Neuron (in vitro differentiated cells): ENCODE data around the gene PHKB.
"Not testable (repeated sequence)": the region's sequence is repeated elsewhere in the genome, so short reads cannot be mapped to it uniquely, and the experiment has no call there.

Source experiments
- H2AFZ ChIP-seq: one replicate; pipeline ENCODE4 v1.6.1; 2013; ENCODE audit warnings: low read depth, mild to moderate bottlenecking, inconsistent platforms, low read length, moderate library complexity
- H3K27me3 ChIP-seq: one replicate; pipeline ENCODE4 v1.6.1; 2013; ENCODE audit warnings: low read length; ENCODE audit not compliant: insufficient read depth
- H3K36me3 ChIP-seq: one replicate; pipeline ENCODE4 v1.6.1; 2013; ENCODE audit warnings: low read length; ENCODE audit not compliant: insufficient read depth
- H3K4me1 ChIP-seq: one replicate; pipeline ENCODE4 v1.6.1; 2013; ENCODE audit warnings: low read length; ENCODE audit not compliant: insufficient read depth
- H3K4me3 ChIP-seq: 2 replicates; pipeline ENCODE4 v1.5.1; 2013; ENCODE audit warnings: mild to moderate bottlenecking, low read length, moderate library complexity
- H3K9me3 ChIP-seq: one replicate; pipeline ENCODE4 v1.6.1; 2013; ENCODE audit warnings: low read length

PHKB gene

GRCh38 chr16:47538472-47538871, 77.3 kb downstream of the PHKB start:
- no peak overlapping the region for H2AFZ ChIP-seq
- H3K27me3 ChIP-seq, result no peaks in the 10 kb centered on the region
- H3K9me3 ChIP-seq, result no peaks in the 10 kb centered on the region
- no peaks in the 10 kb centered on the region for H3K36me3 ChIP-seq
- no peak overlapping the region for H3K4me3 ChIP-seq
- no peaks in the 10 kb centered on the region for H3K4me1 ChIP-seq

GRCh38 chr16:47539707-47540670, 78.9 kb downstream of the PHKB start:
- not testable (repeated sequence) for H3K27me3 ChIP-seq, H3K4me3 ChIP-seq, H3K36me3 ChIP-seq, H2AFZ ChIP-seq, H3K4me1 ChIP-seq, H3K9me3 ChIP-seq

GRCh38 chr16:47541135-47541534, 80.0 kb downstream of the PHKB start:
- H2AFZ ChIP-seq, H3K4me3 ChIP-seq, H3K9me3 ChIP-seq, H3K27me3 ChIP-seq, H3K36me3 ChIP-seq, H3K4me1 ChIP-seq: not testable (repeated sequence)

GRCh38 chr16:47544255-47544654, 83.1 kb downstream of the PHKB start:
- H3K4me3 ChIP-seq, H2AFZ ChIP-seq, H3K27me3 ChIP-seq, H3K4me1 ChIP-seq: not testable (repeated sequence)
- peaks cover 11% of the 10 kb centered on the region for H3K9me3 ChIP-seq
- H3K36me3 ChIP-seq, result peaks cover 17% of the 10 kb centered on the region

GRCh38 chr16:47551185-47551584, 90.1 kb downstream of the PHKB start:
- H2AFZ ChIP-seq, H3K27me3 ChIP-seq, H3K4me1 ChIP-seq, H3K4me3 ChIP-seq: not testable (repeated sequence)
- H3K36me3 ChIP-seq, result peaks cover 27% of the 10 kb centered on the region
- H3K9me3 ChIP-seq, result peaks cover 25% of the 10 kb centered on the region

GRCh38 chr16:47551767-47552166, 90.6 kb downstream of the PHKB start:
- not testable (repeated sequence) for H3K4me1 ChIP-seq, H2AFZ ChIP-seq, H3K27me3 ChIP-seq

GRCh38 chr16:47553853-47554564, 92.9 kb downstream of the PHKB start:
- peaks cover 10% of the 10 kb centered on the region for H3K36me3 ChIP-seq
- H2AFZ ChIP-seq, result no peak overlapping the region
- no peaks in the 10 kb centered on the region for H3K4me1 ChIP-seq
- H3K9me3 ChIP-seq, result peaks cover 14% of the 10 kb centered on the region
- H3K27me3 ChIP-seq, result no peaks in the 10 kb centered on the region
- H3K4me3 ChIP-seq, result no peak overlapping the region

More at GRCh38 chr16:47551767-47552166, 90.6 kb downstream of the PHKB start:
- not testable (repeated sequence) for H3K4me3 ChIP-seq
- Histone ChIP-seq H3K9me3 (peaks cover 19% of the 10 kb centered on the region), H3K36me3 (peaks cover 24% of the 10 kb centered on the region)

GRCh38 chr16:47554587-47554986, 93.5 kb downstream of the PHKB start:
- not testable (repeated sequence) for H3K4me1 ChIP-seq, H2AFZ ChIP-seq, H3K4me3 ChIP-seq, H3K27me3 ChIP-seq
- peaks cover 14% of the 10 kb centered on the region for H3K9me3 ChIP-seq
- peaks cover 10% of the 10 kb centered on the region for H3K36me3 ChIP-seq

- H3K36me3 ChIP-seq, result no peaks in the 10 kb centered on the region
- H3K27me3 ChIP-seq, result no peaks in the 10 kb centered on the region
- no peak overlapping the region for H3K4me3 ChIP-seq
- no peaks in the 10 kb centered on the region for H3K4me1 ChIP-seq
- peaks cover 7% of the 10 kb centered on the region for H3K9me3 ChIP-seq
- H2AFZ ChIP-seq, result no peak overlapping the region
Measured at GRCh38 chr16:47561286-47561685, 100.2 kb downstream of the PHKB start.

GRCh38 chr16:47562366-47562765, 101.2 kb downstream of the PHKB start:
- H3K27me3 ChIP-seq, result no peaks in the 10 kb centered on the region
- peaks cover 7% of the 10 kb centered on the region for H3K9me3 ChIP-seq
- no peaks in the 10 kb centered on the region for H3K4me1 ChIP-seq
- no peak overlapping the region for H3K4me3 ChIP-seq
- no peak overlapping the region for H2AFZ ChIP-seq
- H3K36me3 ChIP-seq, result no peaks in the 10 kb centered on the region

GRCh38 chr16:47565454-47565853, 104.3 kb downstream of the PHKB start:
- peaks cover 4% of the 10 kb centered on the region for H3K9me3 ChIP-seq
- H3K4me3 ChIP-seq, result no peak overlapping the region
- no peaks in the 10 kb centered on the region for H3K4me1 ChIP-seq
- H3K36me3 ChIP-seq, result no peaks in the 10 kb centered on the region
- no peak overlapping the region for H2AFZ ChIP-seq
- no peaks in the 10 kb centered on the region for H3K27me3 ChIP-seq

- H3K36me3 ChIP-seq, result no peaks in the 10 kb centered on the region
- H3K27me3 ChIP-seq, result no peaks in the 10 kb centered on the region
- H3K4me3 ChIP-seq, result no peak overlapping the region
- peaks cover 7% of the 10 kb centered on the region for H3K9me3 ChIP-seq
- no peaks in the 10 kb centered on the region for H3K4me1 ChIP-seq
- H2AFZ ChIP-seq, result no peak overlapping the region
Measured at GRCh38 chr16:47567321-47567720, 106.2 kb downstream of the PHKB start.

GRCh38 chr16:47568351-47568750, 107.2 kb downstream of the PHKB start:
- no peak overlapping the region for H3K4me3 ChIP-seq
- no peaks in the 10 kb centered on the region for H3K4me1 ChIP-seq
- peaks cover 7% of the 10 kb centered on the region for H3K9me3 ChIP-seq
- H3K36me3 ChIP-seq, result no peaks in the 10 kb centered on the region
- no peaks in the 10 kb centered on the region for H3K27me3 ChIP-seq
- H2AFZ ChIP-seq, result no peak overlapping the region
